ENCODE results near the gene LRRC40. TPM values are rescaled to one million over a fixed set of nuclear protein-coding genes. Genes with fewer than 3 reads are reported as not detected.

LRRC40 gene
- total and polyA plus RNA-seq, 9 donors: 8.0 to 16.3 (median 10.8) TPM

DNA sequence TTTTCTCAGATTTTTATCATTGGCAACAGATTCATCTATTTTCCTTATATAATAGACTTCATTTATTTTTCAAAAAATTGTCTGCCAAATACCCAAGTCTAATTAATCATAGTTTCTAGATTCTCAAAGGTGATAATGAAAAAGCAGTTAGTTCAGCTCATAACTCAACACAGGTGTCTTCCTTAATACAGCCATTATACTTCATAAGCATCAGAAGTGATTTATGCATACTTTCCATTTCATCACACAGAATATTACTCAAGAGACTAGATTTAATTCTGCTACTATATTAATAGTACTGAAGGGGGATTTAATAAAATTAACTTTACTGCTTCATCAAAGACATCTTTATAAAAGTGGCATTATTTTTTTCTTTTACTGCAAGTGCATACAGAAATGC is 34.6 kb upstream of the LRRC40 start:
- intact Hi-C loops (cut with DNase I): no loop called here
- Histone ChIP-seq H3K4me1 (ENCODE audit: insufficient read depth) (no peaks in the 10 kb centered on the region), H3K4me3 (no peak overlapping the region), H3K9me3 (no peaks in the 10 kb centered on the region), H3K27ac (no peak overlapping the region), H3K36me3 (no peaks in the 10 kb centered on the region), H3K27me3 (no peaks in the 10 kb centered on the region)
- TF ChIP-seq, protein P1, sequence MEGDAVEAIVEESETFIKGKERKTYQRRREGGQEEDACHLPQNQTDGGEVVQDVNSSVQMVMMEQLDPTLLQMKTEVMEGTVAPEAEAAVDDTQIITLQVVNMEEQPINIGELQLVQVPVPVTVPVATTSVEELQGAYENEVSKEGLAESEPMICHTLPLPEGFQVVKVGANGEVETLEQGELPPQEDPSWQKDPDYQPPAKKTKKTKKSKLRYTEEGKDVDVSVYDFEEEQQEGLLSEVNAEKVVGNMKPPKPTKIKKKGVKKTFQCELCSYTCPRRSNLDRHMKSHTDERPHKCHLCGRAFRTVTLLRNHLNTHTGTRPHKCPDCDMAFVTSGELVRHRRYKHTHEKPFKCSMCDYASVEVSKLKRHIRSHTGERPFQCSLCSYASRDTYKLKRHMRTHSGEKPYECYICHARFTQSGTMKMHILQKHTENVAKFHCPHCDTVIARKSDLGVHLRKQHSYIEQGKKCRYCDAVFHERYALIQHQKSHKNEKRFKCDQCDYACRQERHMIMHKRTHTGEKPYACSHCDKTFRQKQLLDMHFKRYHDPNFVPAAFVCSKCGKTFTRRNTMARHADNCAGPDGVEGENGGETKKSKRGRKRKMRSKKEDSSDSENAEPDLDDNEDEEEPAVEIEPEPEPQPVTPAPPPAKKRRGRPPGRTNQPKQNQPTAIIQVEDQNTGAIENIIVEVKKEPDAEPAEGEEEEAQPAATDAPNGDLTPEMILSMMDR (IDR thresholded peaks at IDR 0.05): no peak
- TF ChIP-seq EP300 (IDR thresholded peaks at IDR 0.05) (no peak), POLR2A (IDR thresholded peaks at IDR 0.05) (no peak)
- DNase-seq: no peak

DNA sequence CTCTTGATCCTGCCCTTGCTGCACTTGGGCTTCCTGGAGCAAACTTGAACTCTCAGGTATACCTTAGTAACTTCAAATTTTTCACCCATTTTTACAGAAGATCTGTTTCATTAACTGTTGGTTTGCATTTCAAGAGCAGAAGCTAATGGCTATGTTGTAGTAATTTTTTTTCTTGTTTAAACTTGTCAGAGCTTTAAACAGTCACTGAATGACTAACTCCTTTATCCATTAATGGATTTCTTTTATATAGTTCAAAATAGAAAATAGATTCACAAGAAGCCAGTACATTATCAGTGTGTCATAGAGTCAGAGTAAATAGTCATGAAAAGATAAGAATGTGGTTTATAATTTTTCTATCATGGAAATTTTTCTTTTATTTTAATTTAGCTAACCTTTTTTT is 29.4 kb upstream of the LRRC40 start:
- intact Hi-C loops (cut with DNase I): no loop called here
- H3K4me1 ChIP-seq (ENCODE audit: insufficient read depth): no peaks in the 10 kb centered on the region
- H3K9me3 ChIP-seq: no peaks in the 10 kb centered on the region
- no peak for DNase-seq
- H3K27me3 ChIP-seq: no peaks in the 10 kb centered on the region
- no peak overlapping the region for H3K4me3 ChIP-seq
- H3K27ac ChIP-seq: no peak overlapping the region
- no peaks in the 10 kb centered on the region for H3K36me3 ChIP-seq
- TF ChIP-seq POLR2A (IDR thresholded peaks at IDR 0.05) (no peak), EP300 (IDR thresholded peaks at IDR 0.05) (no peak)
- TF ChIP-seq, protein P1 (IDR thresholded peaks at IDR 0.05): no peak

DNA sequence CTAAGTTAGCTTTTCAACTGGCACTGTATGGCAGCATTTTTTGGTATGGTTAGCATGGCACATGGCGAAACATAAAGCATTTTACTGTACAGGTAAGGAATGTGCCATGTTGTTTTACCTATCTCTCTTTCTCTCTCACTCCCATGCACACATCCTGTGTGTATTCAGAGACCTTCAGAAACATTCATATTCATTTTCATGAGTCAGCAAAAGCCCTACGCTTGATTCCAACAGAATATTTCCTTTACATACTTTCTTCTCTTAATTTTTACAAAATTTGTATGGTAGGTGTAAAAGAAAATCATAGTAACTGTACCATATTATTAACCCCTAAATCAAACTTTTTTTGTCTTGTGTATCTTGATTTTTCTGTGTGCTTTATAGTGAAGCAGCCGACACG is 26.1 kb upstream of the LRRC40 start:
- intact Hi-C loops (cut with DNase I): no loop called here
- Histone ChIP-seq H3K4me1 (ENCODE audit: insufficient read depth) (peaks cover 3% of the 10 kb centered on the region), H3K9me3 (no peaks in the 10 kb centered on the region), H3K27me3 (no peaks in the 10 kb centered on the region), H3K27ac (no peak overlapping the region), H3K4me3 (no peak overlapping the region), H3K36me3 (no peaks in the 10 kb centered on the region)
- WGBS, 3 donors: 95 to 98% (median 96%) methylated on average over 4 of the region's 4 CpGs
- no peak for DNase-seq
- TF ChIP-seq POLR2A (IDR thresholded peaks at IDR 0.05) (no peak), EP300 (IDR thresholded peaks at IDR 0.05) (no peak)
- TF ChIP-seq, protein P1 (IDR thresholded peaks at IDR 0.05): no peak

DNA sequence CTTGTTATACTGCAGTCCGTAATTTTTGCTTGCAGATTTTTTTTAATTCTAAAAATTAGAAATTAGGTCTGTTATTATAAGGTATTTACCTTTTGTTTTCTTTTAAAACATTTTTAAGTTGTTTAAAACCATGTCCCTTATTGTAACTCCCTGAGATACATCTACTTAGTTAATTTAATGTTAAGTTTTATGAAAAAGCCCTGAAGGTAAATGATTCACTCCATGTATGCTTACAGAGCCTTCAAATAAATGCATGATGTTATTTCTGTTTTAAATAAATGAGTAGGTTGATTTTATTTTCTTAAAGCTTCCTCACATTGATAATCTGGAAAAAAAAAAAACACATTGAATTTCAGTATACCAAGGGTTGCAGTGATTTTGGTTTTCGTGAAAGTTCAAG is 23.3 kb upstream of the LRRC40 start:
- H3K27ac ChIP-seq: no peak overlapping the region
- H3K4me3 ChIP-seq: no peak overlapping the region
- 81 to 88% (median 85%) methylated on average over 2 of the region's 2 CpGs for WGBS, 3 donors
- H3K9me3 ChIP-seq: no peaks in the 10 kb centered on the region
- DNase-seq: no peak
- H3K27me3 ChIP-seq: no peaks in the 10 kb centered on the region
- TF ChIP-seq EP300 (IDR thresholded peaks at IDR 0.05) (no peak), POLR2A (IDR thresholded peaks at IDR 0.05) (no peak)
- TF ChIP-seq, protein P1 (IDR thresholded peaks at IDR 0.05): no peak
- no peaks in the 10 kb centered on the region for H3K36me3 ChIP-seq
- intact Hi-C loops (cut with DNase I): no loop called here
- H3K4me1 ChIP-seq (ENCODE audit: insufficient read depth): peaks cover 8% of the 10 kb centered on the region

DNA sequence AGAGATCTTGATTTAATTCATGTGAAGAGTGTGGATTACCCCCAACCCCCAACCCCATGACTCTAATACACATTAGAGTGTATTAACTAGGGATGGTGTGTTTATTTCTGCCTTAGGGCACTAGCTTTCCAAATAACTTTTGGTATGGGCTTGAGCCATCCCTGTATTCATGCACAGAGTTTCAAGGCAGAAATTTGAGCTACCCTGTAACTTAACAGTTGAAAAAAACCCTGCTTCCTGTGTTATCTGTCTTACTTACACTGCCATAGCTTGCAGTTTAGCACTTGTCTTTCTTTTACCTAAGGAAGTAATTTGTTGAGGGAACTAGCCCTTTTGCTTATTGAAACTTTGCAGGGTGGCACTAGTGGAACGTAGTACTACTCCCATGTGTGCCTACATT is 22.1 kb upstream of the LRRC40 start:
- H3K4me1 ChIP-seq (ENCODE audit: insufficient read depth): peaks cover 8% of the 10 kb centered on the region
- H3K9me3 ChIP-seq: no peaks in the 10 kb centered on the region
- H3K4me3 ChIP-seq: no peak overlapping the region
- 33 to 51% (median 38%) methylated on average over 1 of the region's 1 CpG for WGBS, 3 donors
- no peaks in the 10 kb centered on the region for H3K36me3 ChIP-seq
- H3K27me3 ChIP-seq: no peaks in the 10 kb centered on the region
- no peak for TF ChIP-seq EP300 (IDR thresholded peaks at IDR 0.05)
- no peak for TF ChIP-seq POLR2A (IDR thresholded peaks at IDR 0.05)
- TF ChIP-seq, protein P1 (IDR thresholded peaks at IDR 0.05): no peak
- intact Hi-C loops (cut with DNase I): no loop called here
- no peak for DNase-seq
- H3K27ac ChIP-seq: no peak overlapping the region

Data from ovary (tissue), 9 donors.